B cell (primary cell): Measurements from ENCODE around the gene CAMK2G. TPM values are rescaled to one million over a fixed set of nuclear protein-coding genes. Genes with fewer than 3 reads are reported as not detected.

Experiments used
- ATAC-seq: fragments of 200-7000 bp; cut with Tn5 transposase; one replicate; pipeline ENCODE4 v1.10.0; 2021; ENCODE audit warnings: low read depth, mild to moderate bottlenecking, moderate number of reproducible peaks, moderate library complexity
- CTCF ChIA-PET: fragments of 350-600 bp; sonication (Branson Sonifier 250); formaldehyde crosslinking; loops from one replicate; lab custom pipeline; 2021; ENCODE audit warnings: antibody characterized with exemption, inconsistent platforms; lab: Charles Lee
- POLR2A ChIA-PET: fragments of 350-600 bp; sonication (Branson Sonifier 250); formaldehyde crosslinking; loops from one replicate; lab custom pipeline; 2021; ENCODE audit warnings: antibody characterized with exemption; lab: Charles Lee
- DNase-seq: peaks from one replicate; pipeline ENCODE4 v3.0.0; 2013
- H2AFZ ChIP-seq: 2 replicates; pipeline ENCODE4 v1.6.1; 2012; ENCODE audit warnings: mild to moderate bottlenecking, low read depth, low read length; ENCODE audit not compliant: insufficient read depth, poor library complexity, severe bottlenecking
- H3K27ac ChIP-seq, 2 donors: 1 replicate in 1 of 2; 2 replicates in 1 of 2; pipeline ENCODE4 v1.5.1; 2012 to 2013; ENCODE audit warnings: low read length in 2 of 2, mild to moderate bottlenecking in 2 of 2, moderate library complexity in 1 of 2
- H3K27me3 ChIP-seq, 4 experiments: fragments of 200-600 bp in 1 of 4; sonication (generic) in 1 of 4; replicated peaks in 1 of 4; 1 replicate in 2 of 4; 2 replicates in 2 of 4; pipeline versions ENCODE4 v1.6.1 to v1.7.0; 2013 to 2016; ENCODE audit warnings: low read length in 3 of 4, mild to moderate bottlenecking in 2 of 4, mixed read lengths in 1 of 4, moderate library complexity in 1 of 4; ENCODE audit not compliant: insufficient read depth in 4 of 4, control insufficient read depth in 3 of 4; ENCODE audit errors: control extremely low read depth in 1 of 4
- H3K36me3 ChIP-seq, 2 experiments: replicated peaks in 1 of 2; 1 replicate in 1 of 2; 2 replicates in 1 of 2; pipeline versions ENCODE4 v1.6.1 to v1.7.1; 2013; ENCODE audit warnings: low read length in 1 of 2; ENCODE audit not compliant: insufficient read depth in 2 of 2, control insufficient read depth in 1 of 2; ENCODE audit errors: control extremely low read depth in 1 of 2, extremely low read depth in 1 of 2
- H3K4me1 ChIP-seq, 2 donors: fragments of 200-600 bp in 1 of 2; sonication (generic) in 1 of 2; 1 replicate in 1 of 2; 2 replicates in 1 of 2; pipeline versions ENCODE4 v1.5.1 to v1.6.1; 2013 to 2017; ENCODE audit warnings: low read length in 2 of 2; ENCODE audit not compliant: control insufficient read depth in 2 of 2, insufficient read depth in 2 of 2
- H3K4me2 ChIP-seq: replicated peaks from 2 replicates; pipeline ENCODE3; 2012; ENCODE audit warnings: mild to moderate bottlenecking, low read depth, low read length; ENCODE audit not compliant: poor library complexity, severe bottlenecking
- H3K4me3 ChIP-seq, 5 experiments: fragments of 200-600 bp in 1 of 5; sonication (generic) in 1 of 5; 1 replicate in 3 of 5; 2 replicates in 2 of 5; pipeline versions ENCODE4 v1.5.1 to v1.7.0; 2011 to 2016; ENCODE audit warnings: low read length in 4 of 5, mild to moderate bottlenecking in 4 of 5, low read depth in 2 of 5, control low read depth in 1 of 5, moderate library complexity in 1 of 5; ENCODE audit not compliant: insufficient read depth in 1 of 5; ENCODE audit errors: control extremely low read depth in 1 of 5, extremely low read depth in 1 of 5
- H3K79me2 ChIP-seq: fragments of 200-600 bp; sonication (generic); one replicate; pipeline ENCODE4 v1.6.0; 2016; ENCODE audit warnings: low read length; ENCODE audit not compliant: control insufficient read depth, insufficient read depth
- H3K9ac ChIP-seq: fragments of 200-600 bp; sonication (generic); 2 replicates; pipeline ENCODE4 v1.6.1; 2017; ENCODE audit warnings: mild to moderate bottlenecking, low read length, moderate library complexity
- H3K9me3 ChIP-seq, 3 donors: one replicate each; pipeline versions ENCODE4 v1.6.1 to v1.7.1; 2013; ENCODE audit warnings: low read length in 2 of 3; ENCODE audit not compliant: control insufficient read depth in 2 of 3, insufficient read depth in 1 of 3; ENCODE audit errors: control extremely low read depth in 1 of 3
- H4K20me1 ChIP-seq: 2 replicates; pipeline ENCODE4 v1.6.0; 2012; ENCODE audit warnings: mild to moderate bottlenecking, low read length; ENCODE audit not compliant: insufficient read depth, control insufficient read depth, poor library complexity, severe bottlenecking
- H3K27ac Mint-ChIP-seq: one replicate; pipeline ENCODE4 v1.8.0; 2021; ENCODE audit warnings: mixed read lengths
- H3K27me3 Mint-ChIP-seq: one replicate; pipeline ENCODE4 v1.8.0; 2021; ENCODE audit warnings: mixed read lengths
- H3K4me1 Mint-ChIP-seq: one replicate; pipeline ENCODE4 v1.8.0; 2021; ENCODE audit warnings: mixed read lengths
- H3K4me3 Mint-ChIP-seq: one replicate; pipeline ENCODE4 v1.8.0; 2021; ENCODE audit warnings: mixed read lengths
- H3K9me3 Mint-ChIP-seq: one replicate; pipeline ENCODE4 v1.8.0; 2022; ENCODE audit warnings: mixed read lengths; ENCODE audit not compliant: insufficient read depth
- EZH2 ChIP-seq: IDR thresholded peaks from 2 replicates; pipeline ENCODE4 v1.6.1; 2012; ENCODE audit warnings: borderline replicate concordance, low read depth, mild to moderate bottlenecking, moderate library complexity, low read length; ENCODE audit not compliant: insufficient read depth, poor library complexity, severe bottlenecking
- WGBS: methylation state at CpG from one replicate; pipeline ENCODE4 v1.1.5; 2013; ENCODE audit warnings: missing lambda C conversion rate; ENCODE audit not compliant: insufficient coverage; 5-methylcytosine and 5-hydroxymethylcytosine counted together
- intact Hi-C: fragments of 100-400 bp; cut with micrococcal nuclease; formaldehyde crosslinking; loops from one replicate; pipeline ENCODE4 v1.10.0; 2022
- polyA plus RNA-seq: library from polyadenylated mRNA; depleted of rRNA; stranded (reverse); fragments of >200 nt; gene quantifications from 2 replicates; pipeline ENCODE4 v1.2.3, GENCODE V29; 2012
- total RNA-seq, 2 donors: library from RNA; stranded (reverse); fragments of 120-200 nt in 1 of 2; gene quantifications; 1 replicate in 1 of 2; 2 replicates in 1 of 2; pipeline versions ENCODE4 v1.2.3 to v1.2.4, GENCODE V29; 2013 to 2022
- TF ChIP-seq, protein P1 (sequence below): fragments of 200-600 bp; IDR thresholded peaks from one replicate; pipeline ENCODE4 v1.8.0; 2022; ENCODE audit warnings: antibody characterized with exemption, mild to moderate bottlenecking

Gene CAMK2G
- total and polyA plus RNA-seq, 2 donors (not counting 1 experiment from before 2014, with no cell fraction given) = 42.7 to 48.7 TPM

DNA sequence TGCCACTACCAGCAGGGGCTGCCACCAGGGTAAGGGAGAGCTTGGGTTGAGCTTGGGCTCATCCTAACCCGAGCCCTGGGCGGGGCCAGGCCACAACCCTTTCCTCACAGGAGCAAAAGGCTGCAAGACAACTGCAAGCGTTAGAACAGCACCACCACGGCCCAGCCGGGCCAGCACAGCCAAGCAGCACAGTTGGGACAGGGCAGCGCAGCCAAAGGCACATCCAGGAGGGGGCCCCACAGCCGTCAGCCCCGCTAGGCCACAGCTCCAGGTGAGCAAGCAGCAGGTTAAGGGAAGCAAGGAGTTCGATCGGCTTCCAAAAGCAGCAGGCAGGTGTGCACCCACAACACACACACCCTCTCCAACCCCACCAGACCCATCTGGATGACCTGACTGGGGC lies 56.0 kb downstream of the CAMK2G start:
- POLR2A ChIA-PET = no interaction called here
- ATAC-seq = no peak
- no peaks in the 10 kb centered on the region for H3K27me3 Mint-ChIP-seq

DNA sequence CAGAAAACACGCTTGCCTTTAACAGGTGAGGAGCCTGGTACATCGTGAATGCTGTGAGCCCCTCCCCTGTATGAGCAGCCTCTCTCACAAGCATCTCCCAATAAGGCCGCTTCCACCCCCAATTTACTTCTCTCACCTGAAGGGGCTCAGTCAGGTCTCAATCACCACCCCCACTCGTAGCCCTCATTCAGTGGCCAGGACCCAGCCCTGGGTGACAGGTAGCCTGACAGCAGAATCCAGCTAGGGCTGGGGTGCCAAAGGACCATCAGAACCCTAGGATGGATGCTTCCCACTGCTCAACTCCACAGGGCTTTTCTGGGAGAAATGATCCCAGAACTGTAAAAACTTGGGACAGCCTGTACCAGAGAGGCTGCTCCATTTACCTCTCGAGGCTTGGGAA lies 56.5 kb downstream of the CAMK2G start:
- Histone ChIP-seq H3K9ac (no peak overlapping the region), H3K4me3 (no peak overlapping the region), H3K4me1 (no peaks in the 10 kb centered on the region), H3K36me3 (peaks cover 0 to 34% of the 10 kb centered on the region in 2 experiments), H3K27me3 (no peaks in the 10 kb centered on the region), H4K20me1 (no peaks in the 10 kb centered on the region), H3K9me3 (no peaks in the 10 kb centered on the region), H3K4me2 (no peak overlapping the region), H3K27ac (no peak overlapping the region), H2AFZ (no peak overlapping the region), H3K79me2 (no peaks in the 10 kb centered on the region)
- no peak overlapping the region for H3K4me3 Mint-ChIP-seq
- DNase-seq (no peak), ATAC-seq (no peak)
- no peak overlapping the region for H3K27ac Mint-ChIP-seq
- no peaks in the 10 kb centered on the region for H3K9me3 Mint-ChIP-seq
- WGBS = 94% methylated on average over 5 of the region's 5 CpGs
- no peaks in the 10 kb centered on the region for H3K4me1 Mint-ChIP-seq
- intact Hi-C loops = no loop called here
- POLR2A ChIA-PET = no interaction called here
- no peaks in the 10 kb centered on the region for H3K27me3 Mint-ChIP-seq
- CTCF ChIA-PET = interaction anchor here (1.0 kb wide), 1 partner anchor 264 kb away, joined by 3 read pairs; no protein-coding TSS in a partner anchor
- TF ChIP-seq EZH2 = no peak
- TF ChIP-seq, protein P1, sequence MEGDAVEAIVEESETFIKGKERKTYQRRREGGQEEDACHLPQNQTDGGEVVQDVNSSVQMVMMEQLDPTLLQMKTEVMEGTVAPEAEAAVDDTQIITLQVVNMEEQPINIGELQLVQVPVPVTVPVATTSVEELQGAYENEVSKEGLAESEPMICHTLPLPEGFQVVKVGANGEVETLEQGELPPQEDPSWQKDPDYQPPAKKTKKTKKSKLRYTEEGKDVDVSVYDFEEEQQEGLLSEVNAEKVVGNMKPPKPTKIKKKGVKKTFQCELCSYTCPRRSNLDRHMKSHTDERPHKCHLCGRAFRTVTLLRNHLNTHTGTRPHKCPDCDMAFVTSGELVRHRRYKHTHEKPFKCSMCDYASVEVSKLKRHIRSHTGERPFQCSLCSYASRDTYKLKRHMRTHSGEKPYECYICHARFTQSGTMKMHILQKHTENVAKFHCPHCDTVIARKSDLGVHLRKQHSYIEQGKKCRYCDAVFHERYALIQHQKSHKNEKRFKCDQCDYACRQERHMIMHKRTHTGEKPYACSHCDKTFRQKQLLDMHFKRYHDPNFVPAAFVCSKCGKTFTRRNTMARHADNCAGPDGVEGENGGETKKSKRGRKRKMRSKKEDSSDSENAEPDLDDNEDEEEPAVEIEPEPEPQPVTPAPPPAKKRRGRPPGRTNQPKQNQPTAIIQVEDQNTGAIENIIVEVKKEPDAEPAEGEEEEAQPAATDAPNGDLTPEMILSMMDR = no peak

More for the DNA sequence above, 56.0 kb downstream of the CAMK2G start:
- Histone ChIP-seq H3K4me2 (no peak overlapping the region), H2AFZ (no peak overlapping the region), H3K4me1 (no peaks in the 10 kb centered on the region), H3K27me3 (no peaks in the 10 kb centered on the region), H3K36me3 (peaks cover 0 to 35% of the 10 kb centered on the region in 2 experiments), H3K9ac (no peak overlapping the region), H3K27ac (no peak overlapping the region), H3K79me2 (no peaks in the 10 kb centered on the region), H3K4me3 (no peak overlapping the region), H3K9me3 (no peaks in the 10 kb centered on the region), H4K20me1 (no peaks in the 10 kb centered on the region)
- Mint-ChIP-seq H3K4me1 (no peaks in the 10 kb centered on the region), H3K4me3 (no peak overlapping the region), H3K9me3 (no peaks in the 10 kb centered on the region), H3K27ac (no peak overlapping the region)
- TF ChIP-seq EZH2 = no peak
- TF ChIP-seq, protein P1 = no peak
- intact Hi-C loops = no loop called here
- CTCF ChIA-PET = interaction anchor here (0.8 to 1.2 kb wide), 3 partner anchors 11 to 263 kb away, joined by 3 read pairs; no protein-coding TSS in a partner anchor
- DNase-seq = no peak
- 95% methylated on average over 10 of the region's 10 CpGs for WGBS
